Osteoblast (primary cell): ENCODE measurements around the gene PHF23. TPM values are rescaled to one million over a fixed set of nuclear protein-coding genes. Genes with fewer than 3 reads are reported as not detected.

Experiments
- DNase-seq: peaks from one replicate; pipeline ENCODE4 v3.0.0; 2011; ENCODE audit warnings: low spot score, mixed read lengths; ENCODE audit not compliant: insufficient read length; ENCODE audit errors: missing footprints
- H2AFZ ChIP-seq: 2 replicates; pipeline ENCODE4 v1.6.0; 2011; ENCODE audit warnings: mild to moderate bottlenecking, low read length
- H3K27ac ChIP-seq: 2 replicates; pipeline ENCODE4 v1.5.1; 2011; ENCODE audit warnings: mild to moderate bottlenecking, low read depth, low read length, moderate library complexity
- H3K27me3 ChIP-seq: 2 replicates; pipeline ENCODE4 v1.6.0; 2012; ENCODE audit warnings: mild to moderate bottlenecking, control low read depth, inconsistent platforms, low read length, moderate library complexity; ENCODE audit not compliant: insufficient read depth
- H3K36me3 ChIP-seq: 2 replicates; pipeline ENCODE4 v1.5.1; 2011; ENCODE audit warnings: mild to moderate bottlenecking, low read length, control low read depth, moderate library complexity; ENCODE audit not compliant: insufficient read depth
- H3K4me1 ChIP-seq: 2 replicates; pipeline ENCODE4 v1.5.1; 2011; ENCODE audit warnings: mild to moderate bottlenecking, low read length, control low read depth, moderate library complexity; ENCODE audit not compliant: insufficient read depth
- H3K4me2 ChIP-seq: 2 replicates; pipeline ENCODE4 v1.6.0; 2011; ENCODE audit warnings: mild to moderate bottlenecking, low read length; ENCODE audit not compliant: insufficient read depth
- H3K4me3 ChIP-seq: fragments of 200-600 bp; sonication (generic); 3 replicates; pipeline ENCODE4 v1.5.1; 2012; ENCODE audit warnings: mild to moderate bottlenecking, low read length, inconsistent platforms; ENCODE audit not compliant: insufficient read depth
- H3K79me2 ChIP-seq: 2 replicates; pipeline ENCODE4 v1.6.0; 2012; ENCODE audit warnings: mild to moderate bottlenecking, low read length, control low read depth, inconsistent platforms; ENCODE audit not compliant: insufficient read depth
- H3K9me3 ChIP-seq: 2 replicates; pipeline ENCODE4 v1.5.1; 2011; ENCODE audit warnings: low read depth, low read length, control low read depth
- H4K20me1 ChIP-seq: 2 replicates; pipeline ENCODE4 v1.6.0; 2012; ENCODE audit warnings: mild to moderate bottlenecking, low read length, control low read depth; ENCODE audit not compliant: insufficient read depth
- total RNA-seq: library from RNA; depleted of rRNA; stranded (reverse); fragments of >200 nt; gene quantifications from 2 replicates; pipeline ENCODE4 v1.2.3, GENCODE V29; 2012
- TF ChIP-seq, protein P1 (sequence below): IDR thresholded peaks from 2 replicates; pipeline ENCODE4 v1.5.1; 2011; ENCODE audit warnings: mild to moderate bottlenecking, low read depth, low read length, moderate library complexity; ENCODE audit errors: extremely low read depth

Gene PHF23
- total RNA-seq, 1 donor: 53.2 TPM

DNA sequence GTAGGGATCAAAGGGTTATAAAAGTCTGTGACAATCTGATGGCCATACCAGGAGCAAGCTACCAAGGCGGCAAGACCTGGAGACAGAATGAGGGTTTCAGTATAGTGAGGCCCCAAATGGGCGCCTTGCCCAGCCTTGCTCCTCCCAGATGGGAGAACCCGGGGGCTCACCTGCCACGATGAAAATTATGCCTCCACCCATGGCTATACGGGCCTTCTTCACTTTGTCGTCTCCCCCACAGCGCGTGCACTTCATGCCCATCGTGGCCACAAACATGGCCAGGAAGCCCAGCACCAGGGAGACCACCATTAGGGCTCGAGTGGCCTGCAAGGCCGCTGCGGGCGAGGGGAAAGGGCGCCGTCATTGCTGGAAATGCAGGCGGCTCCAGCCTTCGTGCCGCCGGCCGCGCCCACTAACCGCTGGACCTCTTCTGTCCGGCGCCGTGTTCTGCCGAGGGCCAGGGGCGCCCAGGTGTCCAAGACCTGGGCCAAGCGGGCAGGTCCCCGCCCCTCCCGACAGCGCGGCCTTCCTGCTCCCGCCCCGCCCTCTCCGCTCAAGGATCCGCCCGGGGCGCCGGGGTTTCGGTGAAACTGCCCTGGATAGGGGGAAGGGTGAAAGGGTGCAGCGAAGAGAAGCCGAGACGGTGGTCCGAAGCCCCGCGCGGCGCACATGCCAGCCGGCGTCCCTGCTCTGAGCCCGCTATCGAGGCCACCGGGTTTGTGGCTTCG lies 21.6 kb upstream of the PHF23 start:
- peak overlapping the region; percentile 51 for H2AFZ ChIP-seq
- peaks cover 19% of the 10 kb centered on the region for H3K4me1 ChIP-seq
- peak; percentile 90 for DNase-seq
- peak overlapping the region; percentile 77 for H3K4me2 ChIP-seq
- no peak overlapping the region for H3K27ac ChIP-seq
- no peaks in the 10 kb centered on the region for H3K79me2 ChIP-seq
- H3K4me3 ChIP-seq: peak overlapping the region; percentile 67
- TF ChIP-seq, protein P1, sequence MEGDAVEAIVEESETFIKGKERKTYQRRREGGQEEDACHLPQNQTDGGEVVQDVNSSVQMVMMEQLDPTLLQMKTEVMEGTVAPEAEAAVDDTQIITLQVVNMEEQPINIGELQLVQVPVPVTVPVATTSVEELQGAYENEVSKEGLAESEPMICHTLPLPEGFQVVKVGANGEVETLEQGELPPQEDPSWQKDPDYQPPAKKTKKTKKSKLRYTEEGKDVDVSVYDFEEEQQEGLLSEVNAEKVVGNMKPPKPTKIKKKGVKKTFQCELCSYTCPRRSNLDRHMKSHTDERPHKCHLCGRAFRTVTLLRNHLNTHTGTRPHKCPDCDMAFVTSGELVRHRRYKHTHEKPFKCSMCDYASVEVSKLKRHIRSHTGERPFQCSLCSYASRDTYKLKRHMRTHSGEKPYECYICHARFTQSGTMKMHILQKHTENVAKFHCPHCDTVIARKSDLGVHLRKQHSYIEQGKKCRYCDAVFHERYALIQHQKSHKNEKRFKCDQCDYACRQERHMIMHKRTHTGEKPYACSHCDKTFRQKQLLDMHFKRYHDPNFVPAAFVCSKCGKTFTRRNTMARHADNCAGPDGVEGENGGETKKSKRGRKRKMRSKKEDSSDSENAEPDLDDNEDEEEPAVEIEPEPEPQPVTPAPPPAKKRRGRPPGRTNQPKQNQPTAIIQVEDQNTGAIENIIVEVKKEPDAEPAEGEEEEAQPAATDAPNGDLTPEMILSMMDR: no peak
- no peaks in the 10 kb centered on the region for H4K20me1 ChIP-seq
- H3K27me3 ChIP-seq: peaks cover 15% of the 10 kb centered on the region
- no peaks in the 10 kb centered on the region for H3K9me3 ChIP-seq
- peaks cover 25% of the 10 kb centered on the region for H3K36me3 ChIP-seq

DNA sequence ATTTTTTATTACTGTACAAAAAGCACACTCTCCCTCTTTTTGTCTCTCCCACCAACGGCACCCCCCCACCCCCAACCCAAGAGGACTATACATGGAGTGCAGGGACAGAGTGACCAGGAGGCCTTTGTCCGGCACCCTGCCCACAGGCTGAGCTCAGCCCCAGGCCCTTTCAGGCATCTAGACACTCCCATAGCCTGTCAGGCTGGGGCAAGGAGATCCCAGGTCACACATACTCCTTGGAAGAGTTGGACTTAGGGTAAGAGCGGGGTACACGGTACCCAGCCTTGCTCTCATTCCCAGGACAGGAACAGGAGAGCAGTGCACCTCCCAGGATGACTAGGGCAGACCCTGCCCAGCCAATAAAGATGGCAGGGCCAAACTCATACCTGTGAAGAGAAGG lies 20.9 kb upstream of the PHF23 start:
- peaks cover 15% of the 10 kb centered on the region for H3K27me3 ChIP-seq
- no peaks in the 10 kb centered on the region for H4K20me1 ChIP-seq
- peaks cover 19% of the 10 kb centered on the region for H3K4me1 ChIP-seq
- H3K79me2 ChIP-seq: no peaks in the 10 kb centered on the region
- no peak overlapping the region for H3K27ac ChIP-seq
- TF ChIP-seq, protein P1: no peak
- H3K9me3 ChIP-seq: no peaks in the 10 kb centered on the region
- H3K4me3 ChIP-seq: no peak overlapping the region
- peak; percentile 50 for DNase-seq
- H3K36me3 ChIP-seq: peaks cover 30% of the 10 kb centered on the region
- no peak overlapping the region for H2AFZ ChIP-seq
- H3K4me2 ChIP-seq: no peak overlapping the region

DNA sequence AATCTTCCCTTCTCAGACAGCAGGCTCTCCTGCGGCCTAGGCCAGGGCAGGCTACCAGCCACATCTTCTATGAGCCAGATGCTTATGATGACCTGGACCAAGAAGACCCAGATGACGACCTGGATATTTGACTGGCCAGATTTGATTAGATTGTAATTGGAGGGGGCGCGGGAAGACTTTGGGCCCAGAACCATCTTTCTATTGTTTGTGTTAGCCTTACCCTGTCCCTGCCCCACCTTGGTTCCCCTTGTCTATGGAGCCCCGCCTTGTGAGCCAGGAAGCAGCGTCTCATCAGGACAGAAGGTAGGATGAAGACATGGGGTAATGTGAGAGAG lies 20.3 kb upstream of the PHF23 start:
- Histone ChIP-seq H3K36me3 (peaks cover 36% of the 10 kb centered on the region), H3K4me1 (peaks cover 17% of the 10 kb centered on the region), H4K20me1 (no peaks in the 10 kb centered on the region), H3K9me3 (no peaks in the 10 kb centered on the region), H3K79me2 (peaks cover 1% of the 10 kb centered on the region), H3K27ac (no peak overlapping the region), H3K4me3 (no peak overlapping the region), H2AFZ (no peak overlapping the region), H3K27me3 (peaks cover 15% of the 10 kb centered on the region), H3K4me2 (no peak overlapping the region)
- peak; percentile 63 for DNase-seq
- TF ChIP-seq, protein P1: no peak

DNA sequence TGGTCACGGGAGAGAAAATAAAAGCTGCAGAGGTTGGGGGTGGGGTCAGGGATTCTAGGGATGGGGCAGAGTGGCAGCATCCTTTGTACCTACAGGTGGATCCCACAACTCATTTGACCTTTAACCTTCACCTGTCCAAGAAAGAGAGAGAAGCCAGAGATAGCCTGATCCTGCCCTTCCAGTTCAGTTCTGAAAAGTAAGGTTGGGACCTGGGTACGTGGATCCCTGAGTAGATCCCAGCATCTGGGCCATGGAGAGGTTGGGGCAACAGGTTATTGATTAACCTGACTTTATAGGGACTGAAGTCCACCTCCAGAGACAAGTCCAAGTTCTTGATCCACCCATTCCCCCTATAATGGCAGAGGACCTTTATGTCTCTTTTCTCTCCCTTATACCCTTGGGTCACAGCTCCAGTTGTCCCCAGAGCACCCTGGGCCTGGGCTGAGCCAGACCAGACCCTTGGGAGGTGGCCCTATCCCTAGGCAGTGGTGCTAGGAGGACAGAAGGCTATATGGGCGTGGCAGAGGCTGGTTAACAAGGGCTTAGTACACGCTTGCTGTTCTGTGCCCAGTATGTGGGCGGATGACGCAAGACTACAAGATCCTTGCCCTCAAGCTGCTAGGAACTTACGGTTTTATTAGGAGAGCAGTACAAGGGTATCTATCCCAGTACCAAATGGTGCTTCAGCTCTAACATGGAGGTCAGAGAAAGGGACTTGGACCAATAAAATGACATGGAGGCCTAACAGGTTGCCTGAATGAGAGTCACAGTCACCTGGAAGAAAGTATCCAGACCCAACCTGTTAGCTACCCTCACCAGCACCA lies 19.7 kb upstream of the PHF23 start:
- H3K4me2 ChIP-seq: no peak overlapping the region
- DNase-seq: peak; percentile 90
- H3K4me3 ChIP-seq: no peak overlapping the region
- peaks cover 15% of the 10 kb centered on the region for H3K27me3 ChIP-seq
- H3K79me2 ChIP-seq: peaks cover 5% of the 10 kb centered on the region
- H3K9me3 ChIP-seq: no peaks in the 10 kb centered on the region
- peaks cover 16% of the 10 kb centered on the region for H3K4me1 ChIP-seq
- no peak overlapping the region for H2AFZ ChIP-seq
- H3K36me3 ChIP-seq: peaks cover 41% of the 10 kb centered on the region
- H3K27ac ChIP-seq: no peak overlapping the region
- TF ChIP-seq, protein P1: no peak
- H4K20me1 ChIP-seq: no peaks in the 10 kb centered on the region
